NCI-H460 (cell line): ENCODE measurements around the gene ST3GAL4. TPM values are rescaled to one million over a fixed set of nuclear protein-coding genes. Genes with fewer than 3 reads are reported as not detected.
"Not testable (repeated sequence)": the region's sequence is repeated elsewhere in the genome, so short reads cannot be mapped to it uniquely, and the experiment has no call there.

Experiments used
- DNase-seq: peaks from one replicate; pipeline ENCODE4 v3.0.0-alpha.2; 2016; ENCODE audit warnings: low read depth; ENCODE audit errors: extremely low read depth
- total RNA-seq: library from RNA; depleted of rRNA; stranded (reverse); fragments of >200 nt; shearing (Covaris generic); gene quantifications from 2 replicates; pipeline ENCODE4 v1.2.3, GENCODE V29; 2014

ST3GAL4 gene
- total RNA-seq, 1 experiment from 2014 or later: 31.3 TPM

DNA sequence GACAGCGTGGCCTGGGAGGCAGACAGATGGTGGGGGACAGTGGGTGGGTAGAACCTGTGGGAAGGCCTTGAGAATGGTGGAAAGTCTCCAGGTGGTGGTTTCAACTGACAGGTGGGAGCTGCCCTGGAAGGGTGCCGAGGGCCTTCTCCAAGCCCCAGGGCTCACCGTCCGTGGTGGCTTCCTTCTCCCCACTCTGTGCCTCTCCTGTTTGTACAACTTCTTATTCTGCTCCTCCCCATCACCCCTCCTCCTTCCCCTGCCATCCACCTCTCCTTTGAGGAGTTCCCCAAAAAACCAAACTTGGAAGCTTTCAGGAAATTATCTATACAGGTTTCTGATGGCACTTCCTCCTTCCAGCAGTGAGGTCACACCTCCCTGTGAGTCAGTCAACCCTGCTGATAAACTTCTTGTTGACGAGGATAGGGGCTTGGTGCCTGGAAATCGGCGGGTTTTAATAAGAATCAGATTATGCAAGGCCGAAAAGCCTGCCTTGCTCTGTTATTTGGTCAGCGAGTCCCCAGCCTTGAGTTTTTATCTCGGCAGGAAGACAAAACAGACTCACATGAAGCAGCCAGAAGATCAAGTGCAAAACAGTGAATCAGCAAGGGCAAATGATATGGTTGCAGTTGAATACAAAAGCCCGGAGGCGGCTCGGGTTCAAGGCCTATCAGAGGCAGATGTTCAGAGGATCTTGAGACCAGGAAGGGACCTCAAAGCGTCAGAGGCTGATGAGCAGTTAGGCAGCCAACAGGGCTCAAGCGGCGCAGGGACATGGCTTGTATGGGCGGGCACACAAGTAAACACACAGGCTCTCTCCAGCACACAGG is 9.5 kb upstream of the ST3GAL4 start:
- no peak for DNase-seq

DNA sequence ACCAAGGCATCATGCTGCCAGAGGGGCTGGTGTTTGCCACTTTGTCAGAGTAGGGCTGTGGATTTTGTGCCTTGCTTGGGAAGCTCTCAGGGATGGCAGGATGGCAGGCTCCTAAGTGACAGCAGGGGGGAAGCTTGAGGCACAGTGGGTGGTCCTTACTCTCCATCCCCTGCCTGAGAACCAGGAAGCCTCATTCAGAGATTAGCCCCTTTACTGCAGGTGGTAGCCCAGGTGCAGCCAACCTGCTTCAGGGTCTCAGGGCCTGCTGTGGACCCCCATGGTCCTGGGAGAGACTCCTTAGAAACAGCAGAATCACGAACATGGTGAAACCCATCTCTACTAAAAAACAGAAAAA is 8.9 kb upstream of the ST3GAL4 start:
- no peak for DNase-seq

DNA sequence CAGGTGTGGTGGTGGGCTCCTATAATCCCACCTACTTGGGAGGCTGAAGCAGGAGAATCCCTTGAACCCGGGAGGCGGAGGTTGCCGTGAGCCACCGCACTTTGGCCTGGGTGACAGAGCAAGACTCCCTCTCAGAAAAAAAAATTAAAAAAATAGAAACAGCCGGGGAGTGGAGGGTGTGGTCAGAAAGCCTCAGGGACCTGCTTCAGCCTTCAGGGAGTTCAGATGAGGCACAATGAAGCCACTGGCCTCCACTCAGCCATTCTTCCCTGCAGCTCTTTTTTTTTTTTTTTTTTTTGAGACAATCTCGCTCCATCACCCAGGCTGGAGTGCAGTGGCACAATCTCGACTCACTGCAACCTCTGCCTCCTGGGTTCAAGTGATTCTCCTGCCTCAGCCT is 8.5 kb upstream of the ST3GAL4 start:
- DNase-seq: not testable (repeated sequence)

DNA sequence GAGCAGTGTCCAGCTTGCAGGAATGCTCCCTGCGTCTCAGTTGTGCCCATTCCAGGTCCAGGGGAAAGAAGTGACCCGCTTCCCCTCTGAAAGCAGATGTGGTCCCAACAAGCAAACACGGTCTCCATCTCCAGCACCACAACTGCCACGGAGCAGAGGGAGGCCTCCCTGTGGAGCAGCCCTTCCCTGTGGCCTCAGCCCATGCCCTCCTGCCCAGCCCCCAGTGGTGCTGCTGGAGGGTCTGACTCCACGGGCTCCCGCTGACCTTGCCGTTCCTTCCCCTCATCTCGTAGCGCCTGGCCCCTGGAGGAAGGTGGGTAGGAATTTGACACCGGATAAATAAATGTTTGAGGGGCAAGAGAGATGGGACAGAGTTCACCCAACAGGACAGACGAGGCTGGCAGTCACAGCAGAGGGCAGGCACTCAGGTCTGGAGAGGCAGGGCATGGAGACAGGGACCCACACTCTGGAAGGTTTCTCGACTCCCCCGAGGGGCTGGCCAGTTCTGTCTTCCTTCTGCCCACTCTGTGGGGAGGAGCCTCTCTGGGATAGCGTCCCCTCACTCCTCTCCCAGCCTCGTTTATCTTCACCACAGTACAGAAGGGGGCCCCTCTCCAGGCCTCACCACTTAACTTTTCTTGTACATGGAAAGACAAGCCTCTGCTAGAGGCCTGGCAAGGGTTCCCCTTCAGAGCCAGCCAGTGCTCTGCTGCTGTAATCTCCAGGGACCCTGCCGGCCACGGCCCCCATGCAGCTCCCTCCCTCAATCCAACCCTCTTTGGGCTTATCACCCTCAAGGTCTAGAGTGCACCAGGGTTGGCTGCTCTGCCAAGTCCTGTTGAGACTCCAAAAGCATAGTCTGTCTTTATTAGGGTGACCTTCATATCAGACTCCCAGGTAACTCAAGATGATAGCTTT is 7.5 kb upstream of the ST3GAL4 start:
- DNase-seq: no peak

DNA sequence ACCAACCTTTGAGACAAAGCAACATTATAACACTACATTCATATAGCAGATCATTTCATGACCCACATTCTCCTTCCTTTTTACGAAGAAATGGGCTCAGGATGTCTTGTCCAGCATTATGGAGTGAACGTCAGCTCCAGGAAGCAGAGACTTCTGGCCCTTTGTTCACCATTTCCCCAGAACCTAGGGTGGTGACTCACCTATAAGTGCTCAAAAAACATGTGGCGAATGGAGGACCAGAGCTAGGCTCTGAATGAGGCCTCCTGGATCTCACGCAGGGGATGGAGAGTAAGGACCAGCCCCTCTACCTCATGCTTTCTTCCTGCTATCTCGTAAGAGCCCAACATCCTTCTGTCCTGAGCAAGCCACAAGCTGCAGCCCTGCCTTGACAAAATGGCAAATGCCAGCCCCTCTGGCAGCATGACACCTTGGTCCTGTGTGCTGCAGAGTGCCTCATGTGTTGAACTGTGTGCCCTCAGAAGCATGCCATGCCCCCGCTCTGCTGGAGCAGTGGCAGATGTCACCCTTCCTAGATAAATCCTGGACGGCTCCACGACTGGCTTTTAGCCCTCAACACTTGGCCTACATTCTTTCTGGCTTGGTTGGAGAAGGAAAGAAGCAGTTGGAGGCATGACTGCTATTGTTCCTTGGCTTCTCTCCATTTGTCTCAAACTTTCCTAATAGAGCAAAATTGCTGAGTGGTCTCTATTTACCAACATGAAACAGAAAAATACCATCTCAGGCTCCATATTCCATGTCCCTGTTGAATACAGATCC is 6.5 kb upstream of the ST3GAL4 start:
- no peak for DNase-seq

DNA sequence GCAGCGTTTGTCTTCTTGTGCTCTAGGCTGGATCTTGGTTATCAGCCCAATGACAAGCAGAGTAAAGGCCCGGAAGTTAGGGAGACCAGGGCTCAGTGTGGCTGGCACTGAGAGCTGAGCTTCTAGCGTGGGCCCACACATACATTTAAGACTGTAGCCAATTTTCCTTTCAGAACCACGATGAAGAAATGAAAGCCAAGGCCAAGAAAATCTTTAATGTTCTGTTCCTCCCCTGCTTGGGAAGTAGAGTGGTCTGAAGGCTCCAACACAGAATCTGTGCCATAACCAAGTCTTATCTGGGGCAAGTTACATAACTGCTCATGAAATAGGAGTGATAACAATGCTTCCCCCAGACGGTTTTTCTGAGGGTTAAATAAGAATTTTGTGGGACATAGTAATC is 4.7 kb upstream of the ST3GAL4 start:
- DNase-seq: no peak

DNA sequence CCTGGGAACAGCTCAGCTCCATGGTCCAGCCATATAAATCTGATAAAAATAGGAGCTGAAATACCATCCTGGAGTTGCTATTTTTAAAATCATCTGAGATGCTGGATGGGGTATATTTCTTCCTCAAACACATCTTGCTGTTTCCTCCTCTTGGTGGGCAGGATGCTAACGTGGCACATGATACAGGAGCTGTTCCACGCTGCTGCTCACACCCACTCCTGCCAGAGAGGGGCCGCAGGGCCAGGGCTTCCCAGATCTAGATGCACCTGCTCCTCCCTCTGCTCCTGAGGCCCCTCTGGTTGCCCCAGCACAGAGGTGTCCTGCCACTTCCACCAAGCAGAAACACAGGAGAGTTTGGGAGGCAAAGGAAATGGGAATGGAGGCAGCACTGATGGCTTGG is 3.3 kb upstream of the ST3GAL4 start:
- no peak for DNase-seq

DNA sequence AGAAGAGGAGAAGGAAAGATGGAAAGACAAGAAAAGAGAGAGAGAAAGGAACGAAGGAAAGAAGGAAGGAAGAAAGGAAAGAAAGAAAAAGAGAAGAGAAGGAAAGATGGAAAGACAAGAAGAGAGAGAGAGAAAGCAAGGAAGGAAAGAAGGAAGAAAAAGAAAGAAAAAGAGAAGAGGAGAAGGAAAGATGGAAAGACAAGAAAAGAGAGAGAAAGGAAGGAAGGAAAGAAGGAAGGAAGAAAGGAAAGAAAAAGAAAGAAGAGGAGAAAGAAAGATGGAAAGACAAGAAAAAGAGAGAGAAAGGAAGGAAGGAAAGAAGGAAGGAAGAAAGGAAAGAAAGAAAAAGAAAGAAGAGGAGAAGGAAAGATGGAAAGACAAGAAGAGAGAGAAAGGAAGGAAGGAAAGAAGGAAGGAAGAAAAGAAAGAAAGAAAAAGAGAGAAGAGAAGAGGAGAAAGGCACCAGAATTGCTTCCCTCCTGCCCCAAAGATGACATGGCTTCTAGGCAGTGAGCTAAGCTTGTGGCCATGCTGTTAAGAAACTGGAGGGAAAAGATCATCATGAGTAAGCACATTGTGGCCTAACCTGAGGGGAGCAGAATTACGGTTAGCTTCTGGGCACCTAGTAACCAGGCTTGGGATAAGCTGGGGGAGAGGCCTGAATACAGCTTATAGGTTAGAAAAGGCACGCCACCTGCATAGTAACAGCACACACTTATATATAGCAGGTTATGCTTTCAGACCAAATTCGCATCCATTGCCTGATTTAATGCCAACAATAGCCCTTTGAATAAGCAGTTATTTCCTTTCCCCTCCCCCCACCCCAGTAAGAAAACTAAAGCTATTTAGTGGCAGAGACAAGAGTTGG is 2.3 kb upstream of the ST3GAL4 start:
- DNase-seq: peak; percentile 52

DNA sequence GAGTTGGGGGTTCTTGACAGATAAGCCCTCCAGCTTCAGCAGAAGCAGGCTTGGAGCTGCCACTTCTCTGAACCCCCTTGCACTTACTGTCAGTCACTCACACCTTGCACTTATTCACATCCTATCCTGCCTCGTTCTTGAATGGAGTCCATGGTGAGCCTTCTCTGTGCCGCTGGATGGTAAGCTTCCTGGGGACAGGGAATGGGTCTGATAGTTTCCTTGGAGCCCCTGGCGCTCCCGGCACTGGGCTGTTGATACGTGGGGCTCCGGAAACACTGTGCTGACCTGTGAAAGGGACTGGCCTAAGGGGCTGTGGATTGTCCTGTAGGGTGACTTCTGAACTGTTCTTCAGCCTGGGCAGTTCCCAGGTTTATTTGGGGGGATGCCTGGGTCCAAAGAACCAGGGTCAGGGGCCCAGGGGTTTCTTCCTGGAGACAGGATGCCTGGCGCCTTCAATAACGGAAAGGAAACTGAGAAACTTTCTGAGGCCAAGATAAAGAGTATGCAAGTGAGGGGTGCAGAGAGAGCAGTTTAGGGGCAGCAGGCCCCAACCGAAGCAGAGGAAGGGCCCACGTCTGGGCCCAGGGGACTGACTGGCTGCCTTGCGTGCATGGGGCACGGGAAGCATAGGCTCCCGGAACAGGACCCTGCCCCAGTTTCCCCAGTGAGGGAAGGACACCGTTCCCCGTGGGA is 709 bp upstream of the ST3GAL4 start:
- no peak for DNase-seq

DNA sequence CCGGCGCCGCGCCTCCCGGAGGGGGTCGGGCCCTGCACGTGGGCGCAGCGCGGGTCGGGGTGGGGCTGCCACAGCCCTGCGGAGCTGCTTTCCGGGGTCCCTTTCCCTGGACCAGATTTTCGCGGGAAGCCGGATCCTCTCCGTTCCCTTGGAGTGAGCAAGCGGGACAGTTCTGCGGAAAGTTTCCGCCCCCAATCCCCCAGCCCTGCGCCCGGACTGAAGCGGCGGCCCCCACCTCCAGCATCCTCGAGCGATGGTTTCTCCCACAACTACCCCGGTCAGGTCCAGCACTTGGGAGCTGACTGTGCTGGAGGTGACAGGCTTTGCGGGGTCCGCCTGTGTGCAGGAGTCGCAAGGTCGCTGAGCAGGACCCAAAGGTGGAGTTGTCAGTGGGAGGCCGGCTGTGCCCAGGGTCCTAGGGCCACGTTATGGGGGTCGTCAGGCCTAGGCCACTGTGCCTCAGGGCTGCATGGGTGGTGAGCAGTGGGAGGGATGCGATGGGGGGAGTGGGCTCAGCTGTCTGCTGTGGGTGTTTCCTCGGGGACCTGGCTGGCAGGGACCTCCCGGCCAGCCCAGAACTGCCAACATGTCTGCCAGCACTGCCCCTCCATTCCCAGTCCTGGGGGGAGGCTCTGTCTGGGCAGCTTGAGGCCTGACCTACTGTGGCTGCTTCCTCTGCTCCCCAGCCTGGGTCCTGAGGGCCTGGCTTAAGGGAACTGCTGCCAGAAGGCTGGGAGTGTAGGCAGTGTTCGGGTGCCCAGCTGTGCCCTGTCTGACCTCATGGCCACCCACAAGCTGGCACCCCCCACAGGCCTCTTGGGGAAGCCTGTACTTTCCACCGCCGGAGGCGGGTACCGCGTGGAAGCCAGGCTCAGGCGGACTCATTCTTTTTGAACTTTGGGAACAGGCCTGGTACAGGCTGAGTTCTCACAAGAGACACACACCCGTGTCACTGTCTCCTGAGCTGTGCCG is 726 bp downstream of the ST3GAL4 start:
- no peak for DNase-seq

DNA sequence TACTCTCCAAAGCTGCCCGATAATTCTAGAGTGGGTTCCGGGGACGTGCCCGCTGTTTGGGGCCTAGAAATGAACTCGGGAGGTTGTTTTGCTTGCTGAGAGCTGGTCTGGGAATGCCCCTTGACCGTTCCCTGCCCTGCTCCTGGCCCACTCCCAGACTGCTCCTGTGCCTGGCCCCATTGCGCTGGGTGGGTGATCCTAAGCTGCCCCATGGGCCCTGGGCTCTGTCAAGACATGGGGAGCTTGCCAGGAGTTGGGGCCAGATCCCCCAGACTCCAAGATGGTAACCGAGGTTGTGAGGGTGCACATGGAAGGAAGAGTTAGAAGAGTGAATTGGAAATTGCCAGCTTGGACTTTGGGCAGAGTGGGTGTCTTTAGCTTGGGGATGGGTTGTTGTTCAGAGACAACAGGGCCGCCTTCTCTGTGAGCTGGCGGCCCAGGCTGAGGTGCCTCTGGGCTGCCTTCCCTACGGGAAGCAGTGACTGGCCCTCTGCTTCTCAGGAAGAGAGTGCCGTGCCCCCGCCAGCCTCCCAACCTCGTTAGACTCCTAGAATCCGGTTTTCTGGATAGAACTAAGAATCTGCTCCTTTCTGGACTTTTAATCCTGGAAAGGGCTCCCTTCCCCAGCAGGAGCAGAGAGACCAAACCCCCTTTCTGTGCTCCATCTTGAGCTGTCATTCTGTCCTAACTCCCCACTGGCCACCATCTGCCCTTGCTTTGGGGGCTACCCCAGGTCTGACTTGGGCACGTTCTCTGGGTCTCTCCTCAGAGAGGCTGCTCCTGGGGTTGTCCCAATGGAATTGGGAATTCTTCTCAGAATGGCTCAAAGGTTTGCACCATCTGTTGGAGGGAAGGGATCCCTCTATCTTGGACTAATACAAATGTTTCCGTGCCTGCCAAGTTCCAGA is 1.8 kb downstream of the ST3GAL4 start:
- no peak for DNase-seq

DNA sequence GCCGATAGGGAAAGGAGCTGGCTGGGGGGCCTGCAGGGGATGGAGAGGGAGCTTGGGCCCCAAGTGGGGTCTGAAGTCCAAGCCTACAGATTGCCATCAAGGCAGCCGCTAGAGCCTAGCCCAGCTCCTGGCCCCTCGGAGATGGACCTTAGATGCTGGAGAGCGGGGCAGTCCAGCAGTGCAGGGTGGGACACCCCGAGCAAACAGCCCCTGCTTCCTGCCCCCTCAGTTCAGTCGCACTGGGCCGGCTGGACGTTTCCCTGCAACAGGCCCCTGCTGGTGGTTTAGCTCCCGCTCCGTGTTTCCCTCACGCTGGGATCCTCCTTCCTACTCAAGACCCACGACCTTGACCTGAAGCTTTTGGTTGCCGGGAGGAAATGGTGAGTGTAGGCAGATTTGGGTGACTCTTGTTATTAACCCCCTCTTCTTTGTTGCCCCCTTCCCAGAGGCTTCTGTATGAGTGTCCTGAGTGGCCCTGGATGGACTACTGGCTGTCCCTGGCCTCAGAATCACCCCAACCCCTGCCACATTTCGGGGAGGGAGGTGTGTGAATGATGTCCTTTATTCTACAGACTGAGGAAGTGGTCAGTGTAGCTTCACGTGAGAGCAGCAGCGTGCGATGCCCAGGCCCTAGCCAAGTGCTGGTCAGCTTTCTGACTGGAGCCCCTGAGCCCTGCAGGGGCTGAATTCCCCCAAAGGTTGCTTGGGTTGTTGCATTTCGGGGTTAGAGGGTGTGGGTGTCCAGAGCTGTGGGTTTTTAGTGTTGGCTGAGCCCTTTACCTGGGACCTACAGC is 2.7 kb downstream of the ST3GAL4 start:
- no peak for DNase-seq

DNA sequence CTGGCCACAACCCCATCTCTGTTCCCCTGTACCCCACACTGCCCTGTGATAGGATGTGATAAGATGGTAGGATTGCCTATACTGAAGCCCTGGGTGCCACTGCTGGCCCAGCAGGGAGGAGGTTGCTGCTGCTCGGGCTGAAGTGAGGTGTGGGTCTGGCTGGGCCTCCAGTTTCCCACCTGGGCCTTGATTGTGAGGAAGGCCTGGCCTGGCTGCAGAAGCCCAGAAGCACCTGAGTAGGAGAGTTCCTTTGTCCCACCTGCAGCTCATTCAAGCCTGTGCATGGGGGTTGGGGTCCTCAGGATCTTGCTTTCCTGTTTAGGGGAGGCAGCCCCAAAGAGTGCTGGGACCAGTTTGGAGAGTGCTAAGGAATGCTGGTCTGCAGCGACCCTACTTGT is 3.3 kb downstream of the ST3GAL4 start:
- no peak for DNase-seq

DNA sequence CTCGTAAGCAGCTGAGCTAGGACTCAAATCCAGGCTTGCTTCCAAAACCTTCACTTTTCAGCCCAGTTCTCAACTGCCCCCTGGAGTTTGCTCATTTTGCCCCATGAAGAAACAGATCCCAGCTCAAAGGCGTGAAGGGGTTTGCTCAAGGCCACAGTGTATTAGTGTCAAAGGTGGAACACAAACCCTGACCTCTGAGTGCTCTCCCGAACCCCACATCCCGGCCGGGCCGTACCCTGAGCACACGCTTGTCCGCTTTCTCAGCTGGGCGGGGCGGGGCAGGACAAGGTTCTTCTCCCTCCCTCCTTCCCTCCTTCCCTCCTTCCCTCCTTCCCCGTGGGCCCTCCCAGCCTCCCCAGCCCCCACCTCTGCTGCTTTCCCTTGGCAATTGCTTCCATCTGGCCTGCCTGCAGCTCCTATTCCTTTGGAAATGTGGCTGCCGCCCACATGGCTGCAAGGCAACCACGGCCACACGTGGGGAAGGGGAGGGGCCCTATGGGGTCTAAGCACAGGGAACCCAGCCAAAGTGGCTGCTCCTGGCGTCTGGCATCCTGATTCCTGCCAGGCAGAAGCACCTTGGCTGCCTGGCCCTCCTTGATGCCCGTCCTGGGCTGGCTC is 4.1 kb downstream of the ST3GAL4 start:
- no peak for DNase-seq

DNA sequence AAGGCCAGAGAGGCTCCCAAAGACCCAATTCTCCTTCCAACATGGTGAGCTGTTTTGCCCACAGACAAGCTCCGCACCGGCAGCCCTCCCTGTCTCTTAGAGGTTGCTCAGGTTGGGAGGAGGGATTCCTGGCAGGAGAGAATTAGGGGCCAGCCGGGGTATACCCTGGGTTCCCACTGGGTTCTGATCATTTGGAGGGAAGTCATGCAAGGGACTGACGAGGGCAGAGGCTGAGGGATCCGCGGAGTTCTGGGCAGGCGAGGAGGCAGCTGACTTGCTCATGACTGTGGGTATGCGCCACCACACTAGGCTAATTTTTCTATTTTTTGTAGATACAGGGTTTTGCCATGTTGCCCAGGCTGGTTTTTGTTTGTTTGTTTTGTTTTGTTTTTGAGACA is 4.6 kb downstream of the ST3GAL4 start:
- no peak for DNase-seq

DNA sequence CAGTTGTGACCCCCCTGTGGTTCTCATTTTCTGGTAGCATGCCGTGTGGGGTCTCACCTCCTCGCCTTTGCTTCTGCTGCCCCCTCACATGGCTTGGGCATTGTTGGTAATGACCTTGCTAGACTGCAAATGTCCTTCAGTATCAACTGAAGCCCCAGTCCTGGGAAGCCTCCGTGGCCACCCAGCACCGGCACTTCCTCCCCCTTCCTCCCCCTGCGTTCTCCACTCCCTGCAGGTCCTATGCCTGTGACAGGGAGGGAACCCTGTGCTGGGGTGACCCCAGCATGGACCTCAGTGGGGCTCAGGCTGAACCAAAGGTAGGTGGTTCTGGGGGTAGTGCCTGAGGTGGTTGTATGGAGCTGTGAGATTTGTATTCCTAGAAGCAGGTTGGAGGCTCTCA is 5.9 kb downstream of the ST3GAL4 start:
- no peak for DNase-seq
